Calu3 (cell line): Measurements from ENCODE around the gene ALKBH2. TPM values are rescaled to one million over a fixed set of nuclear protein-coding genes. Genes with fewer than 3 reads are reported as not detected.

Experiments used
- BruUV-seq: library from RNA; stranded (reverse); fragments of 400-500 nt; replicated peaks from 2 replicates; lab custom pipeline; 2021; lab: Mats Ljungman, UMichigan
- CTCF ChIA-PET: fragments of 300-600 bp; sonication (Branson Sonifier 250); formaldehyde crosslinking; loops from one replicate; lab custom pipeline; 2022; ENCODE audit warnings: antibody characterized with exemption; lab: Charles Lee
- DNase-seq: peaks from one replicate; pipeline ENCODE4 v3.0.0; 2022
- H3K27ac Mint-ChIP-seq: one replicate; pipeline ENCODE4 v1.8.0; 2022; ENCODE audit warnings: mixed read lengths; ENCODE audit not compliant: unreplicated experiment
- H3K27me3 Mint-ChIP-seq: one replicate; pipeline ENCODE4 v1.8.0; 2022; ENCODE audit warnings: mixed read lengths; ENCODE audit not compliant: unreplicated experiment
- H3K36me3 Mint-ChIP-seq: one replicate; pipeline ENCODE4 v1.8.0; 2022; ENCODE audit warnings: mild to moderate bottlenecking, moderate library complexity, mixed read lengths; ENCODE audit not compliant: insufficient read depth, unreplicated experiment
- H3K4me1 Mint-ChIP-seq: one replicate; pipeline ENCODE4 v1.8.0; 2022; ENCODE audit warnings: mild to moderate bottlenecking, low read depth, mixed read lengths; ENCODE audit not compliant: unreplicated experiment
- H3K4me3 Mint-ChIP-seq: one replicate; pipeline ENCODE4 v1.8.0; 2022; ENCODE audit warnings: mild to moderate bottlenecking, low read depth, moderate library complexity, mixed read lengths; ENCODE audit not compliant: unreplicated experiment
- H3K9me3 Mint-ChIP-seq: one replicate; pipeline ENCODE4 v1.8.0; 2022; ENCODE audit warnings: low read depth, mixed read lengths; ENCODE audit not compliant: unreplicated experiment
- CTCF ChIP-seq: fragments of 200-600 bp; IDR thresholded peaks from one replicate; pipeline ENCODE4 v1.8.0; 2022; ENCODE audit warnings: antibody characterized with exemption; ENCODE audit not compliant: unreplicated experiment
- intact Hi-C: fragments of 100-400 bp; cut with micrococcal nuclease; formaldehyde crosslinking; loops from one replicate; pipeline ENCODE4 v1.10.0; 2022; ENCODE audit not compliant: unreplicated experiment
- total RNA-seq: library from RNA; stranded (reverse); gene quantifications from 2 replicates; pipeline ENCODE4 v1.2.3, GENCODE V29; 2022

Gene ALKBH2
- total RNA-seq, 1 experiment from 2014 or later = 43.1 TPM

DNA sequence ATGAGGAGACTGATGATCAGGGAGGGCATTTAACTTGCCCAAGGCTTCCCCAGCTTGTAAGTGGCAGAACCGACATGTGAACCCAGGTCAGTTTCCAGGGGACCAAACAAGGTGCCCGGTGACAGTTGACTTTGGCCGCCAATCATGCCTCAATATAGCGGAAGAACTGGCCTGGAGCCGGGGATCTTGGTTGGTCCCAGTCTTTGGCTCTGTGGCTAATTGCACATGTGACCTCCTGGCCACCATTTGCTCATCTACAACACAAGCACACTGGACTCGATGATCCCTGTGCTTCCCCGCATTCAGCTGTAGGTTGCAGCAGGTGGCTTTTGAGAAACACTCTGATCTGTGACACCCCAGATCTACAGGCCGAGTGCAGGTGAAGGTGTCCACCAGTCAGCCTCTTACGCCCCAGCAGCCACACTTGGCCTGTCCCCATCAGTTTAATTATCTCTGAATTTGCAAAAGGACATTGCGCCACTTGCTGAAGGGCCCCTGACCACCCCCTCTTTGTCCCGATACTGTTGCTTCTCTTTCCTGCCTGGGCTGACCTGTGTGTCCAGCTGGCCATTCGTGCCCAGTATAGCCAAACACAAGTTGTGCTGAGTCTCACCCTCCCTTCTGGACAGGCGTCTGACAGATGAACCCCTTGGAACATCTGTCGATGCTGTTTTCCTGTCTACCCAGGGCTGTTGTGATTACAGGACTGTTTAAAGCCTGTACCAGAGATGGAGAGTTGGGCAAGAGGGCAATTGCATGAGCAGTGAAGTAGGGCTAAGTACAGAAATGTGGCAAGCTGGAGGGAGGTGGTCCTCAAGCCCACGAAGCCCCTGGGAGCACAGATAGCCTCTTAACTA lies 37.3 kb upstream of the ALKBH2 start:
- Mint-ChIP-seq H3K4me1 (no peaks in the 10 kb centered on the region), H3K36me3 (no peaks in the 10 kb centered on the region), H3K27ac (no peak overlapping the region), H3K9me3 (peaks cover 2% of the 10 kb centered on the region), H3K27me3 (peaks cover 64% of the 10 kb centered on the region), H3K4me3 (no peak overlapping the region)
- intact Hi-C loops = no loop called here
- CTCF ChIA-PET = interaction anchor here (0.8 kb wide), 1 partner anchor 20 kb away, joined by 3 read pairs; no protein-coding TSS in a partner anchor
- no peak for TF ChIP-seq CTCF
- no TSS peak for BruUV-seq
- DNase-seq = no peak

DNA sequence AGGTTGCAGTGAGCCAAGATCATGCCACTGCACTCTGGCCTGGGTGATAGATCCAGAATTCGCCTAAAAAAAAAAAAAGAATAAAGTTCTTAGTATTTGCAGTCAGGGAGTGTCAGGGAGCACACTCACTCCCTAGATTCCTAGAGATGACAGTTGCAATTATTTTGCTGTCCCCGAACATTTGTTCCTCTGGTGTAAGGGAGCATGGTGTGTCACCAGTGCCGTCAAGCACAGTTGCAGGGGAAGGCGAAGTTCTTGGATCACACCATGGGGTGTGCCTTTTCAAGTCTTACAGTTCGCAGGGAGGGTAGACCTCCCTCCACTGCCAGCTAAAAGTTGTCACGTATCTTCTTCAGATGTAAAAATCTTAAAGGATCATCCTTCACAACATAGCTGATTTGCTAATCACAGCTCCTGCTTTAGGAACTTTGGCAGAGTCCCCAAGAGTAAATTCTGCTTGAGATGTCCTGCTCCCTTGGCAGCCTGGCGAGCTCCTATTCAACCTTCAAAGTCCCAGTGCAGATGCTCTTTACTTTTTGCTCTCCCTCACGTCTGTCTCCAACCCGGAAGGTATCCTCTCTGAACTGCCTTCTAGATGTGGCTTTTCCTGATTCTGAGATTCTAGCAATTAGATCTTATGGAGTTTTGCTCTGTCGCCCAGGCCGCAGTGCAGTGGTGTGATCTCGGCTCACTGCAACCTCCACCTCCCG lies 34.4 kb upstream of the ALKBH2 start:
- Mint-ChIP-seq H3K4me1 (no peaks in the 10 kb centered on the region), H3K36me3 (no peaks in the 10 kb centered on the region), H3K9me3 (no peaks in the 10 kb centered on the region), H3K27me3 (peaks cover 54% of the 10 kb centered on the region), H3K27ac (no peak overlapping the region), H3K4me3 (no peak overlapping the region)
- BruUV-seq = no TSS peak
- no peak for DNase-seq
- TF ChIP-seq CTCF = no peak
- intact Hi-C loops = no loop called here
- CTCF ChIA-PET = no interaction called here

DNA sequence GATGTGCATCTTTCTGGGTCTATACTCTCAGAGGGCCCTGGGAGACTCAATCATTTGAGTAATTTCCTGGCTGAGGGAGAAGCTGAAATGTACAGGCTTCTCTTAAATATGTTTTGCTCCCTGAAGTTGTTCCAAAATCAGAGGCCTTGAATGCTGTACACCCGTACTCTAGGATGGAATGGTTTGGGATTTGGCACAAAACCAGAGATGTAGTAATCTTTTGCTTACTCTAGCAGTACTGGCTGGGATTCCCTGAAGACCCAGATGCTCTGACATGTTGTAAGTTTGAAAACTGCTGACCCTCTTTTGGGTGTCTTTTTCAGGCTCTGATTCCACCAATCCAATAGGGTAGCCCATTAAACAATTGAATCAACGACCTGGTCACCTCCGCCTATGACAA lies 33.5 kb upstream of the ALKBH2 start:
- Mint-ChIP-seq H3K9me3 (no peaks in the 10 kb centered on the region), H3K4me3 (no peak overlapping the region), H3K36me3 (no peaks in the 10 kb centered on the region), H3K4me1 (no peaks in the 10 kb centered on the region), H3K27me3 (peaks cover 45% of the 10 kb centered on the region), H3K27ac (no peak overlapping the region)
- DNase-seq = no peak
- CTCF ChIA-PET = no interaction called here
- TF ChIP-seq CTCF = no peak
- intact Hi-C loops = no loop called here
- no TSS peak for BruUV-seq

DNA sequence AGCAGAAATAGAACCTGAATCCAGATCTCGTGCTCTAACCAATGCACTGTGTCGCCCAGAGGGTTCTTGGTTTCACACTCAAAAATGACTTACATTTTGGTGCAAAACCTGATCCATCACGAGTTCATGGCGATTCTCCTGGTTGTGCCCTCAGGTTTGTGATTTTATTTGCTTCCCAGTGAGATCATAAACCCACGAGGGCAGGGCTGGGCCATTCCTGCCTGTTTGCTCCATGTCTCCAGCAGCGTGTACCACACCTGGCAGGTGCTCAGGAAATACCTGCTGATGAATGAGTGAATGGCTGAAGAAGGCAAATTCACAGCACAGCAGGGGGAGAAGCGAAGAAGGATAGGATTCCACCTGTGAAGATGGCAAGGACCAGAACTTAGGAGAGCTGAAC lies 32.5 kb upstream of the ALKBH2 start:
- H3K4me3 Mint-ChIP-seq = no peak overlapping the region
- no TSS peak for BruUV-seq
- no peak overlapping the region for H3K27ac Mint-ChIP-seq
- no peaks in the 10 kb centered on the region for H3K4me1 Mint-ChIP-seq
- no peak for TF ChIP-seq CTCF
- intact Hi-C loops = no loop called here
- no peaks in the 10 kb centered on the region for H3K36me3 Mint-ChIP-seq
- peaks cover 37% of the 10 kb centered on the region for H3K27me3 Mint-ChIP-seq
- no peaks in the 10 kb centered on the region for H3K9me3 Mint-ChIP-seq
- no peak for DNase-seq
- CTCF ChIA-PET = no interaction called here
